ENCODE data around the gene PNKD. TPM values are rescaled to one million over a fixed set of nuclear protein-coding genes. Genes with fewer than 3 reads are reported as not detected.

The PNKD gene
- total and polyA plus RNA-seq, 2 donors from 2014 or later = 90.6 to 244 TPM

DNA sequence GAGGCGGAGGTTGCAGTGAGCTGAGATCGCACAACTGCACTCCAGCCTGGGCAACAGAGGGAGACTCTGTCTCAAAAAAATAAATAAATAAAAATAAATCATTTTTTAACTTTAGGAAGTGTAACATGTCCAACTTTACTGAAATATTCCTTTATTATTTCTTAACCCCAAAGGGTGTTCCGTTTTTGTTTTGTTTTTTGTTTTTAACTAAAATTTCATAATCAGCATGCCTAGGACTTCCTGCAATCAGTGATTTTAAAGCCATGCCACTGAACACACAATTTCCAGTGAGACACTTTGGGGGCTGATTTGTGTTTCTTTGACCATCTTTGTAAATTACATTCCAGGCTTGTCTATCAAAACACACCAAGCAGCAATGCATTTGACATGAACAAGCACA is 93.4 kb downstream of the PNKD start:
- TF ChIP-seq, protein P1, sequence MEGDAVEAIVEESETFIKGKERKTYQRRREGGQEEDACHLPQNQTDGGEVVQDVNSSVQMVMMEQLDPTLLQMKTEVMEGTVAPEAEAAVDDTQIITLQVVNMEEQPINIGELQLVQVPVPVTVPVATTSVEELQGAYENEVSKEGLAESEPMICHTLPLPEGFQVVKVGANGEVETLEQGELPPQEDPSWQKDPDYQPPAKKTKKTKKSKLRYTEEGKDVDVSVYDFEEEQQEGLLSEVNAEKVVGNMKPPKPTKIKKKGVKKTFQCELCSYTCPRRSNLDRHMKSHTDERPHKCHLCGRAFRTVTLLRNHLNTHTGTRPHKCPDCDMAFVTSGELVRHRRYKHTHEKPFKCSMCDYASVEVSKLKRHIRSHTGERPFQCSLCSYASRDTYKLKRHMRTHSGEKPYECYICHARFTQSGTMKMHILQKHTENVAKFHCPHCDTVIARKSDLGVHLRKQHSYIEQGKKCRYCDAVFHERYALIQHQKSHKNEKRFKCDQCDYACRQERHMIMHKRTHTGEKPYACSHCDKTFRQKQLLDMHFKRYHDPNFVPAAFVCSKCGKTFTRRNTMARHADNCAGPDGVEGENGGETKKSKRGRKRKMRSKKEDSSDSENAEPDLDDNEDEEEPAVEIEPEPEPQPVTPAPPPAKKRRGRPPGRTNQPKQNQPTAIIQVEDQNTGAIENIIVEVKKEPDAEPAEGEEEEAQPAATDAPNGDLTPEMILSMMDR (IDR thresholded peaks at IDR 0.05; ENCODE audit: borderline replicate concordance, extremely low read depth, insufficient read depth) = no peak
- Histone ChIP-seq H3K9ac (ENCODE audit: low read length in 3 of 3) (no peak overlapping the region), H3K27ac (ENCODE audit: low read depth in 2 of 2, low read length in 2 of 2) (no peak overlapping the region), H3K36me3 (ENCODE audit: control insufficient read depth in 2 of 3, insufficient read depth in 3 of 3, low read length in 3 of 3) (no peaks in the 10 kb centered on the region), H3K27me3 (ENCODE audit: control insufficient read depth, insufficient read depth, low read length) (no peaks in the 10 kb centered on the region), H3K4me3 (ENCODE audit: low read length in 3 of 3) (no peak overlapping the region), H3K9me3 (ENCODE audit: control insufficient read depth in 2 of 3, insufficient read depth in 1 of 3, low read length in 3 of 3) (peaks cover 0 to 6% (median 0%) of the 10 kb centered on the region in 3 donors), H3K4me1 (ENCODE audit: control insufficient read depth in 2 of 3, insufficient read depth in 2 of 3, low read depth in 1 of 3, low read length in 3 of 3) (peaks cover 0 to 8% (median 0%) of the 10 kb centered on the region in 3 donors)
- no peak for DNase-seq
- FAIRE-seq = no peak
- intact Hi-C loops (cut with DNase I) = no loop called here

DNA sequence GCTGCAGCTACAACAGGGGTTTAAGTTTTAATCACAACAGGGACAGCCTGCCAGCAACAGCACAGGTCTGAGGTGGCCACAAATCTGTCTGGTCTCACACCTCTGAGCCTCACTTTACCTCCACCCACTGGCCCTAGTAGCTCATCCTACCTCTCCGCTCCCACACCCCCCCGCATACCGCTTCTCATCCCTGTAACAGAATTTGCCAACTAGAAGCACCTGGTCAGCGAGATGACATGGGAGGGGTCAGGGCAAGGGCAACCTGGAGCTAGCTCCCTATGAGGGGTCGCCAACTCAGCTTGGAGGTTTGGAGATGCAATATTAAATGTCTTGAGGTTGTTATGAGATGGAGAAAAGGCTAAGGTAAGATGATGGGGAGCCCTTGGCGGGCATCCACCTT is 93.9 kb downstream of the PNKD start:
- H3K9me3 ChIP-seq (ENCODE audit: control insufficient read depth in 2 of 3, insufficient read depth in 1 of 3, low read length in 3 of 3) = peaks cover 0 to 6% (median 0%) of the 10 kb centered on the region in 3 donors
- no peak overlapping the region for H3K9ac ChIP-seq (ENCODE audit: low read length in 3 of 3)
- DNase-seq = peak in 1 of 5 donors; percentile 61
- H3K36me3 ChIP-seq (ENCODE audit: control insufficient read depth in 2 of 3, insufficient read depth in 3 of 3, low read length in 3 of 3) = no peaks in the 10 kb centered on the region
- TF ChIP-seq, protein P1 (IDR thresholded peaks at IDR 0.05; ENCODE audit: borderline replicate concordance, extremely low read depth, insufficient read depth) = no peak
- H3K4me1 ChIP-seq (ENCODE audit: control insufficient read depth in 2 of 3, insufficient read depth in 2 of 3, low read depth in 1 of 3, low read length in 3 of 3) = peaks cover 0 to 8% (median 0%) of the 10 kb centered on the region in 3 donors
- intact Hi-C loops (cut with DNase I) = no loop called here
- H3K27me3 ChIP-seq (ENCODE audit: control insufficient read depth, insufficient read depth, low read length) = no peaks in the 10 kb centered on the region
- no peak for FAIRE-seq
- H3K4me3 ChIP-seq (ENCODE audit: low read length in 3 of 3) = no peak overlapping the region
- no peak overlapping the region for H3K27ac ChIP-seq (ENCODE audit: low read depth in 2 of 2, low read length in 2 of 2)

DNA sequence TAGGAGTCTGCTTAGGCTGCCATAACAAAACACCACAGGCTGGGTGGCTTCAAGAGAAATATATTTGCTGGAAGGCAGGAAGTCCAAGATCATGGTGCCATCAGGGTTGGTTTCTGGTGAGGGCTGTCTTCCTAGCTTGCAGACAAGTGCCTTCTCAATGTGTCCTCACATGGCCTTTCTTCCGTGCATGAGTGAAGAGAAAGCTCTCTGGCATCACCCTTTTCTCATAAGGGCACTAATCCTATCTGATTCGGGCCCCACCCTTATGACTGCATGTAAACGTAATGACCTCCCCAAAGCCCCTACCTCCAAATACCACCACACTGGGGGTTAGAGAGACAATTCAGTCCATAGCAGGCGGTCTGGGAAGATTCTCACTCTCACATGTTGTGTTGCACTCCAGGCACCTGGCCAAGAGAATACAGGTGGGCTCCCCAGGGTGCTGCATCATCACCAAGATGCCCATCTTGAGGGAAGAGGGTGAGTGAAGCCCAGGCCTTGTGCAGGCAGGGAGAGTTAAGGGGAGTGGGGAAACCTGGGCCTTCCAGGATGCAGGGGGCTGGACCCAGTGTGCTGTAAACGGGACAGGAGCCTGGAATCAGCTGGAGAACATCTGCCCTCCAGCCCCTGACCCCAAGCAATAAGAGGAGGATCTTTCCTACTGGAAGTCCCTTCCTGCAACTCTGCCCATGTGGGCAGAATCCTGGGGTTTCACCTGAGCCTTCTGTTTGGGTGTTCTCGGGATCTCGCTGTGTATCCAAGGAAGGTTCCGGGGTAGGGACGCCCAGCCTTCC is 96.5 kb downstream of the PNKD start:
- no peak for DNase-seq
- TF ChIP-seq, protein P1 (IDR thresholded peaks at IDR 0.05; ENCODE audit: borderline replicate concordance, extremely low read depth, insufficient read depth) = no peak
- H3K9ac ChIP-seq (ENCODE audit: low read length in 3 of 3) = peak overlapping the region in 2 of 3 donors; percentile 90 to 99
- intact Hi-C loops (cut with DNase I) = no loop called here
- peaks cover 0 to 8% (median 0%) of the 10 kb centered on the region in 3 donors for H3K4me1 ChIP-seq (ENCODE audit: control insufficient read depth in 2 of 3, insufficient read depth in 2 of 3, low read depth in 1 of 3, low read length in 3 of 3)
- FAIRE-seq = no peak
- H3K9me3 ChIP-seq (ENCODE audit: control insufficient read depth in 2 of 3, insufficient read depth in 1 of 3, low read length in 3 of 3) = peaks cover 0 to 6% (median 0%) of the 10 kb centered on the region in 3 donors
- H3K36me3 ChIP-seq (ENCODE audit: control insufficient read depth in 2 of 3, insufficient read depth in 3 of 3, low read length in 3 of 3) = no peaks in the 10 kb centered on the region
- peak overlapping the region; percentile 60 to 75 (median 65) for H3K4me3 ChIP-seq (ENCODE audit: low read length in 3 of 3)
- H3K27me3 ChIP-seq (ENCODE audit: control insufficient read depth, insufficient read depth, low read length) = no peaks in the 10 kb centered on the region
- peak overlapping the region; percentile 98 to 99 for H3K27ac ChIP-seq (ENCODE audit: low read depth in 2 of 2, low read length in 2 of 2)

Measured in kidney (tissue), 14 donors.